ENCODE data around the gene RAB4A.
A peak's percentile ranks its signal among the peaks of the same experiment; 100 is the strongest.

The RAB4A gene

DNA sequence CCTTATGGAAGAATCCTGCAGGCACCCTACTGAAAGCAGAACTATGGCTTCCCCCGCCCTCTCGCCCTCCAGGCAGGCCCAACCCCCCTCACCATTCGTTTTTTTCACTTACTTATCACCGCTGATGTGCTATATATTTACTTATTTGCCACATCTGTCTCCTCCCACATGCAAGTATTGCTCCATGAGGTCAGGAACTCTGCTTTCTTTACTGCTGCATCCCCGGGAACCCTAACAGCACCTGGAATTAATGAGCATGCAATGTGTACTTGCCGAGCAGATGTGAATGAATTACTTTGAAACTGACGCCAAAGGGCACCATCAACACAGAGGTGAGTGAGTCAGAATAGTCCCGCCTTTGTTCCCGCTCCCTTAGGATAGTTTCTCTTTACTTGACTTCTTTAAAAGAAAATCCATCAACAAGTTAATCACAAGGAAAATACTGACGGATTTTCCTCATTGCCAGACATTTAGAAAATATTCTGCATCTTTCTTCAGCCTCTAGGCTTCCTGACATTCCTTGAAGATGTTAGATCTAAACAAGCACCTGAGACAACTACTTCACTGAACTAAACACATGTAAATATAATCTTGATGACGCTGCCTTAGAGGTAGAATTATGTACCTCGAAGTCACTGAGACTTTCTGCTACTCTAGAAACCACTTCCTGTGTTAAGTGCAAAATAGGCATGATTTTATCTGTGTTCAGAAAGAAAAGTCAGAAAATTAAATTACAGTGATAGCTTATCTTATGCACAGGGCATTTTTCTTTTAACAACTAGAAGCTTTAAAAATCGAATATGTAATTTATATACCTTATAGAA is 17.5 kb upstream of the RAB4A start:
- Histone ChIP-seq H3K56ac (ENCODE audit: low read length) (peak overlapping the region; percentile 54), H2BK120ac (ENCODE audit: low read depth, low read length) (no peak overlapping the region), H3K79me1 (ENCODE audit: low read length) (no peaks in the 10 kb centered on the region), H3K18ac (ENCODE audit: low read length) (no peak overlapping the region), H3K4ac (ENCODE audit: low read depth, low read length) (no peak overlapping the region), H2BK15ac (replicated peaks; ENCODE audit: low read depth) (no peak overlapping the region), H3K36me3 (ENCODE audit: control insufficient read depth, insufficient read depth, low read length) (no peaks in the 10 kb centered on the region), H2AK5ac (ENCODE audit: low read length) (no peak overlapping the region), H3K27me3 (ENCODE audit: insufficient read depth, low read length, poor library complexity) (no peaks in the 10 kb centered on the region), H3K9ac (ENCODE audit: low read length) (no peak overlapping the region), H4K8ac (ENCODE audit: low read depth, low read length) (no peak overlapping the region), H3K79me2 (ENCODE audit: control insufficient read depth, insufficient read depth, low read length) (no peaks in the 10 kb centered on the region), H3K4me2 (ENCODE audit: low read length) (peak overlapping the region; percentile 21), H3K23ac (ENCODE audit: low read length) (no peak overlapping the region), H3K4me3 (ENCODE audit: low read length) (no peak overlapping the region), H3K27ac (ENCODE audit: low read depth, low read length) (peak overlapping the region; percentile 20), H2BK5ac (ENCODE audit: low read length) (no peak overlapping the region), H3K4me1 (ENCODE audit: control insufficient read depth, low read depth, low read length) (peaks cover 7% of the 10 kb centered on the region), H4K5ac (ENCODE audit: low read length) (no peak overlapping the region)
- peak; percentile 71 for DNase-seq
- no CpG with 5 or more reads among the region's 13 CpGs for WGBS (ENCODE audit: extremely low coverage, insufficient coverage, low lambda C conversion rate)

DNA sequence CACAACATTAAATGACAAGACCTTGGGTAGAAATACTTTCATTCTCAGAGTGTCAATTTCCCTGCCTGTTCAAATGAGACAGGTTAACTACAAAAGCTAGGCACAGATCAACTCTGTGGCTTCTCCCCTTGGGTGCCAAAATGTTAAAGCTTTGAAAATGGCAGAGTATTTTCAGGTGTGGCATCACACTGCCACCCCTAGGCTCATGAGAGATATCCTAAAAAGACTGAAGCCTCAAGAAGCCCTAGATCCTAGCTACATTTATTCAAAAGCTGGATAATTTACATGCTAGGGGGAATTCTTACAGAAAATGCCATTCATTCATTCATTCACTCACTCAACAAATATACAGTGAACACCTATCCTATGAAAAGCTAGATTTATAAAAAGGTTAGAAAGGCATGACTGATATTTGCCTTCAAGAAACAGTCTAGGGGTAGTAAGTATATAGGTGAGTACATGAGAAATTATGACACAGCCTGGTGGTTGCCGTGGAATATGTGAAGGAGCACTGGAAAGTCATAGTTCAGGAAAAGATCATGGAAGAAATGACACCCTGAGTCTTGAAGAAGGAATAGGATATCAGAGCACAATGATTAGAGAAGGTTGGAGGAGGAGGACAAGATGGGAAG is 15.9 kb upstream of the RAB4A start:
- no peak overlapping the region for H3K9ac ChIP-seq (ENCODE audit: low read length)
- H3K4ac ChIP-seq (ENCODE audit: low read depth, low read length) = no peak overlapping the region
- H2BK5ac ChIP-seq (ENCODE audit: low read length) = no peak overlapping the region
- no peak overlapping the region for H3K18ac ChIP-seq (ENCODE audit: low read length)
- H2AK5ac ChIP-seq (ENCODE audit: low read length) = no peak overlapping the region
- H2BK15ac ChIP-seq (replicated peaks; ENCODE audit: low read depth) = no peak overlapping the region
- WGBS (ENCODE audit: extremely low coverage, insufficient coverage, low lambda C conversion rate) = no CpG with 5 or more reads among the region's 1 CpG
- peak; percentile 70 for DNase-seq
- no peak overlapping the region for H3K23ac ChIP-seq (ENCODE audit: low read length)
- H2BK120ac ChIP-seq (ENCODE audit: low read depth, low read length) = no peak overlapping the region
- H3K79me1 ChIP-seq (ENCODE audit: low read length) = no peaks in the 10 kb centered on the region
- H3K4me1 ChIP-seq (ENCODE audit: control insufficient read depth, low read depth, low read length) = peaks cover 7% of the 10 kb centered on the region
- no peak overlapping the region for H3K4me2 ChIP-seq (ENCODE audit: low read length)
- no peak overlapping the region for H4K5ac ChIP-seq (ENCODE audit: low read length)
- no peak overlapping the region for H3K4me3 ChIP-seq (ENCODE audit: low read length)
- no peak overlapping the region for H3K27ac ChIP-seq (ENCODE audit: low read depth, low read length)
- no peaks in the 10 kb centered on the region for H3K36me3 ChIP-seq (ENCODE audit: control insufficient read depth, insufficient read depth, low read length)
- H3K27me3 ChIP-seq (ENCODE audit: insufficient read depth, low read length, poor library complexity) = no peaks in the 10 kb centered on the region
- no peak overlapping the region for H4K8ac ChIP-seq (ENCODE audit: low read depth, low read length)
- no peak overlapping the region for H3K56ac ChIP-seq (ENCODE audit: low read length)
- H3K79me2 ChIP-seq (ENCODE audit: control insufficient read depth, insufficient read depth, low read length) = no peaks in the 10 kb centered on the region

DNA sequence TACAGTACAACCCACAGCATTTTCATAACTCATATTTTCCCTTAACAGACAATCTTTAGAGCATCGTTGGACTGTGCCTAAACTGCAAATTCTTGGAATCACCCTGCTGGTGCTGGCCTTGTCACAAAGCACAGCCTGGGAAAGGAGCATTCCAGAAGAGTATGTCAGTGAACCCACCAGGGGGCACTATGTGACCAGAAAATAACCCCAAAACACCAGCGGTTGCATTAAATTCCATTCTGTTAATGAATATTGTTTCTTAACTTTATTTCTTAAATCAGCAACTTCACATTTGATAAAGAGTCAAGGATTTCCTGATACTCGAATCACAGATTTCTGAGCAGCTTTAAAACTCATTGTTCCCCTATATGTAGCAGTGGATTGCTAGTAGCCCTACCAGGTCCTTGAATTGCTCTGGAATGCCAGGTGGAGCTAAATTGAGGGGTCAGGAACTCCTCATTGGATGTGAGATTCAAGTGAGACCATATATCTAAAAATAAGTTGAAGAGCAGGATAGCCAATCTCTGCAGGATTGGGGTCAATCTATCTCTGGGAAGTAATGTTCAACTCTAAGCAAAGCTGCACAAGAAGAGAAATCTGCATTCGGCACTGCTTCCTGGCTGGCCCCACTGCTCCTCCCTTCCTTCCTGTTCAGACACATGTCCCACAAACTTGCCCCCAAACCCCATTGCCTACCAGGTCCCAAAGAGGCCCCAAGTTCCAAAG is 12.7 kb upstream of the RAB4A start:
- Histone ChIP-seq H3K36me3 (ENCODE audit: control insufficient read depth, insufficient read depth, low read length) (no peaks in the 10 kb centered on the region), H3K23ac (ENCODE audit: low read length) (no peak overlapping the region), H2BK15ac (replicated peaks; ENCODE audit: low read depth) (no peak overlapping the region), H3K18ac (ENCODE audit: low read length) (no peak overlapping the region), H3K79me2 (ENCODE audit: control insufficient read depth, insufficient read depth, low read length) (no peaks in the 10 kb centered on the region), H3K79me1 (ENCODE audit: low read length) (no peaks in the 10 kb centered on the region), H3K27ac (ENCODE audit: low read depth, low read length) (no peak overlapping the region), H3K4me2 (ENCODE audit: low read length) (no peak overlapping the region), H4K8ac (ENCODE audit: low read depth, low read length) (no peak overlapping the region), H2BK5ac (ENCODE audit: low read length) (no peak overlapping the region), H3K9ac (ENCODE audit: low read length) (no peak overlapping the region), H3K4me1 (ENCODE audit: control insufficient read depth, low read depth, low read length) (peaks cover under 1% of the 10 kb centered on the region), H4K5ac (ENCODE audit: low read length) (no peak overlapping the region), H3K56ac (ENCODE audit: low read length) (peak overlapping the region; percentile 38), H3K4ac (ENCODE audit: low read depth, low read length) (no peak overlapping the region), H2BK120ac (ENCODE audit: low read depth, low read length) (no peak overlapping the region), H3K4me3 (ENCODE audit: low read length) (no peak overlapping the region), H3K27me3 (ENCODE audit: insufficient read depth, low read length, poor library complexity) (no peaks in the 10 kb centered on the region), H2AK5ac (ENCODE audit: low read length) (no peak overlapping the region)
- peak; percentile 75 for DNase-seq
- WGBS (ENCODE audit: extremely low coverage, insufficient coverage, low lambda C conversion rate) = no CpG with 5 or more reads among the region's 4 CpGs

DNA sequence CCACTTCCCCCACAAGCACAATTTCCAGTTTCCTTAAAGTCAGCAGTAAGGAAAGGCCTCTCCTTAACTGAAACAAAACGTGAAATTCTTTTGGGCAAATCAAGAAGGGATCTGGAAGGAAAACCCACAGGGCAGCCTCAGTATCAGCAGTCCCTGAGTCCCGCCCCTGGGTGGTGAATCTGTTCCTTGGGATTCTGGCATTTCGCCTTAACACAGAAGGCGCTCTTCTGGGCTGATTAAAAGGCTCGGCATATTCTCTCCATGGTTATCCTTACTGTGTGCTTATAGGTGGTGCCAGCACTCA is 12.2 kb upstream of the RAB4A start:
- Histone ChIP-seq H3K18ac (ENCODE audit: low read length) (no peak overlapping the region), H3K36me3 (ENCODE audit: control insufficient read depth, insufficient read depth, low read length) (no peaks in the 10 kb centered on the region), H3K27ac (ENCODE audit: low read depth, low read length) (no peak overlapping the region), H3K4ac (ENCODE audit: low read depth, low read length) (no peak overlapping the region), H3K79me1 (ENCODE audit: low read length) (no peaks in the 10 kb centered on the region), H2BK120ac (ENCODE audit: low read depth, low read length) (no peak overlapping the region), H2BK5ac (ENCODE audit: low read length) (no peak overlapping the region), H3K56ac (ENCODE audit: low read length) (peak overlapping the region; percentile 38), H2BK15ac (replicated peaks; ENCODE audit: low read depth) (no peak overlapping the region), H3K27me3 (ENCODE audit: insufficient read depth, low read length, poor library complexity) (no peaks in the 10 kb centered on the region), H3K4me1 (ENCODE audit: control insufficient read depth, low read depth, low read length) (no peaks in the 10 kb centered on the region), H3K4me3 (ENCODE audit: low read length) (no peak overlapping the region), H3K23ac (ENCODE audit: low read length) (no peak overlapping the region), H3K4me2 (ENCODE audit: low read length) (no peak overlapping the region), H3K79me2 (ENCODE audit: control insufficient read depth, insufficient read depth, low read length) (no peaks in the 10 kb centered on the region), H4K8ac (ENCODE audit: low read depth, low read length) (no peak overlapping the region), H4K5ac (ENCODE audit: low read length) (no peak overlapping the region), H3K9ac (ENCODE audit: low read length) (no peak overlapping the region), H2AK5ac (ENCODE audit: low read length) (no peak overlapping the region)
- no CpG with 5 or more reads among the region's 5 CpGs for WGBS (ENCODE audit: extremely low coverage, insufficient coverage, low lambda C conversion rate)
- peak; percentile 67 for DNase-seq

DNA sequence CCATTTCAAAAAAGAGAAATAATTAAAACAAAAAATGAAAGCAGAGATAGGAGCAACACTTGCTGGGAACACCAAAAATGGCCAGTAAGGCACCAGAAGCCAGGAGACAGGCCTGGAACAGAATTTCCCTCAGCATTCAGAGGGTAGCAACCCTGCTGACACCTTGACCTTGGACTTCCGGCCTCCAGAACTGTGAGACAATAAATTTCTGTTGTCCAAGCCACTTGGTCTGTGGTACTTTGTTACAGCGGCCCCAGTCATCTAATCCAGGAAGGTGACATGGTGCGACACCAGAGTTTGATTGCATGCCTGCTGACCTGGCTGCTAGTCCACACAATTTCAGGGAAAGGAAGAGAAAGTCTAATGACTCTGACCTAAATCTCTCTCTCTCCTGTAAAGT is 10.6 kb upstream of the RAB4A start:
- Histone ChIP-seq H3K4me3 (ENCODE audit: low read length) (no peak overlapping the region), H2BK5ac (ENCODE audit: low read length) (no peak overlapping the region), H3K79me2 (ENCODE audit: control insufficient read depth, insufficient read depth, low read length) (no peaks in the 10 kb centered on the region), H2AK5ac (ENCODE audit: low read length) (no peak overlapping the region), H4K8ac (ENCODE audit: low read depth, low read length) (no peak overlapping the region), H3K79me1 (ENCODE audit: low read length) (no peaks in the 10 kb centered on the region), H3K36me3 (ENCODE audit: control insufficient read depth, insufficient read depth, low read length) (no peaks in the 10 kb centered on the region), H3K4ac (ENCODE audit: low read depth, low read length) (no peak overlapping the region), H3K18ac (ENCODE audit: low read length) (no peak overlapping the region), H2BK120ac (ENCODE audit: low read depth, low read length) (no peak overlapping the region), H2BK15ac (replicated peaks; ENCODE audit: low read depth) (no peak overlapping the region), H4K5ac (ENCODE audit: low read length) (no peak overlapping the region), H3K56ac (ENCODE audit: low read length) (no peak overlapping the region), H3K27ac (ENCODE audit: low read depth, low read length) (no peak overlapping the region), H3K27me3 (ENCODE audit: insufficient read depth, low read length, poor library complexity) (no peaks in the 10 kb centered on the region), H3K4me2 (ENCODE audit: low read length) (no peak overlapping the region), H3K4me1 (ENCODE audit: control insufficient read depth, low read depth, low read length) (no peaks in the 10 kb centered on the region), H3K23ac (ENCODE audit: low read length) (no peak overlapping the region), H3K9ac (ENCODE audit: low read length) (no peak overlapping the region)
- no peak for DNase-seq
- WGBS (ENCODE audit: extremely low coverage, insufficient coverage, low lambda C conversion rate) = no CpG with 5 or more reads among the region's 3 CpGs

Data from mesendoderm (in vitro differentiated cells).